Endodermal cell (in vitro differentiated cells): Measurements from ENCODE around the gene CACUL1. TPM values are rescaled to one million over a fixed set of nuclear protein-coding genes. Genes with fewer than 3 reads are reported as not detected.

Source experiments
- DNase-seq: peaks from one replicate; pipeline ENCODE4 v3.0.0-alpha.2; 2017
- H3K27ac ChIP-seq: 2 replicates; pipeline ENCODE4 v1.5.1; 2013; ENCODE audit warnings: mild to moderate bottlenecking, low read depth, low read length, moderate library complexity
- H3K27me3 ChIP-seq: 2 replicates; pipeline ENCODE4 v1.6.1; 2013; ENCODE audit warnings: mild to moderate bottlenecking, low read length, moderate library complexity; ENCODE audit not compliant: insufficient read depth, control insufficient read depth, poor library complexity, severe bottlenecking
- H3K36me3 ChIP-seq: 2 replicates; pipeline ENCODE4 v1.7.0; 2013; ENCODE audit warnings: mild to moderate bottlenecking, low read length, moderate library complexity; ENCODE audit not compliant: control insufficient read depth, insufficient read depth
- H3K4me1 ChIP-seq: one replicate; pipeline ENCODE4 v1.7.0; 2013; ENCODE audit warnings: low read length; ENCODE audit not compliant: control insufficient read depth, insufficient read depth
- H3K4me3 ChIP-seq: 2 replicates; pipeline ENCODE4 v1.5.1; 2013; ENCODE audit warnings: mild to moderate bottlenecking, low read length, moderate library complexity
- H3K9ac ChIP-seq: 2 replicates; pipeline ENCODE4 v1.6.1; 2013; ENCODE audit warnings: mild to moderate bottlenecking, low read length, moderate library complexity; ENCODE audit not compliant: poor library complexity, severe bottlenecking; ENCODE audit errors: extremely low read depth
- H3K9me3 ChIP-seq: 2 replicates; pipeline ENCODE4 v1.6.1; 2013; ENCODE audit warnings: mild to moderate bottlenecking, low read length, moderate library complexity; ENCODE audit not compliant: control insufficient read depth
- H3K27ac Mint-ChIP-seq: 2 replicates; pipeline ENCODE4 v1.8.0; 2020; ENCODE audit warnings: mixed read lengths
- H3K27me3 Mint-ChIP-seq: 2 replicates; pipeline ENCODE4 v1.8.0; 2021; ENCODE audit warnings: mild to moderate bottlenecking, mixed read lengths; ENCODE audit not compliant: insufficient read depth
- H3K36me3 Mint-ChIP-seq: 2 replicates; pipeline ENCODE4 v1.8.0; 2020; ENCODE audit warnings: low read depth, mixed read lengths
- H3K4me1 Mint-ChIP-seq: 2 replicates; pipeline ENCODE4 v1.8.0; 2020; ENCODE audit warnings: mixed read lengths
- H3K4me3 Mint-ChIP-seq: 2 replicates; pipeline ENCODE4 v1.8.0; 2020; ENCODE audit warnings: mild to moderate bottlenecking, moderate library complexity, mixed read lengths
- H3K9me3 Mint-ChIP-seq: 2 replicates; pipeline ENCODE4 v1.8.0; 2020; ENCODE audit warnings: mild to moderate bottlenecking, mixed read lengths
- CTCF ChIP-seq: fragments of 200-600 bp; sonication (generic); conservative IDR thresholded peaks from 2 replicates; pipeline ENCODE4 v1.5.0; 2021; ENCODE audit warnings: antibody characterized with exemption, mild to moderate bottlenecking
- WGBS, 2 experiments: methylation state at CpG; one replicate each; pipeline versions ENCODE4 v1.1.5 to v1.1.7; 2013; ENCODE audit warnings: missing lambda C conversion rate in 2 of 2, mixed read lengths in 1 of 2; ENCODE audit not compliant: insufficient coverage in 1 of 2, insufficient read length in 1 of 2; 5-methylcytosine and 5-hydroxymethylcytosine counted together
- total RNA-seq, 2 donors: library from RNA; stranded (reverse); fragmentation: NEBNext Ultra II Directional in 1 of 2; extraction: Animal tissue kit (Norgen Biotek cat#: 25700) in 1 of 2; gene quantifications; 2 replicates in 1 of 2; 3 replicates in 1 of 2; pipeline ENCODE4 v1.2.1, GENCODE V29; 2021

CACUL1 gene
- total RNA-seq, 2 donors from 2014 or later = 37.5 to 38.9 TPM

- no peak overlapping the region for H3K27ac Mint-ChIP-seq
- no peak overlapping the region for H3K4me3 Mint-ChIP-seq
- no peak for TF ChIP-seq CTCF
- no peaks in the 10 kb centered on the region for H3K9me3 Mint-ChIP-seq
- no peaks in the 10 kb centered on the region for H3K27me3 Mint-ChIP-seq
- H3K9ac ChIP-seq = no peak overlapping the region
- no peaks in the 10 kb centered on the region for H3K9me3 ChIP-seq
- no peak overlapping the region for H3K27ac ChIP-seq
- H3K36me3 ChIP-seq = peaks cover 86% of the 10 kb centered on the region
- peaks cover 4% of the 10 kb centered on the region for H3K4me1 Mint-ChIP-seq
- DNase-seq = no peak
- no peaks in the 10 kb centered on the region for H3K4me1 ChIP-seq
- no peak overlapping the region for H3K4me3 ChIP-seq
- H3K27me3 ChIP-seq = no peaks in the 10 kb centered on the region
- H3K36me3 Mint-ChIP-seq = peaks cover 44% of the 10 kb centered on the region
These were observed 67.3 kb downstream of the CACUL1 start for GRCh38 chr10:118687472-118687871.

- Histone ChIP-seq H3K27me3 (no peaks in the 10 kb centered on the region), H3K4me3 (no peak overlapping the region), H3K4me1 (no peaks in the 10 kb centered on the region), H3K9me3 (no peaks in the 10 kb centered on the region), H3K9ac (no peak overlapping the region), H3K27ac (no peak overlapping the region), H3K36me3 (peaks cover 71% of the 10 kb centered on the region)
- WGBS, 2 experiments = 95 to 97% methylated on average over 6 of the region's 6 CpGs
- TF ChIP-seq CTCF = no peak
- H3K9me3 Mint-ChIP-seq = no peaks in the 10 kb centered on the region
- H3K4me1 Mint-ChIP-seq = no peaks in the 10 kb centered on the region
- no peak overlapping the region for H3K4me3 Mint-ChIP-seq
- peaks cover 36% of the 10 kb centered on the region for H3K36me3 Mint-ChIP-seq
- no peak overlapping the region for H3K27ac Mint-ChIP-seq
- H3K27me3 Mint-ChIP-seq = no peaks in the 10 kb centered on the region
- DNase-seq = no peak
These were observed 72.2 kb downstream of the CACUL1 start for GRCh38 chr10:118682533-118682932.

GRCh38 chr10:118680197-118680596 lies 74.6 kb downstream of the CACUL1 start:
- WGBS, 2 experiments = no CpG with 5 or more reads among the region's 1 CpG
- Mint-ChIP-seq H3K4me3 (no peak overlapping the region), H3K4me1 (no peaks in the 10 kb centered on the region), H3K9me3 (no peaks in the 10 kb centered on the region), H3K36me3 (peaks cover 20% of the 10 kb centered on the region), H3K27me3 (no peaks in the 10 kb centered on the region), H3K27ac (no peak overlapping the region)
- Histone ChIP-seq H3K27me3 (no peaks in the 10 kb centered on the region), H3K4me3 (no peak overlapping the region), H3K27ac (no peak overlapping the region), H3K9me3 (no peaks in the 10 kb centered on the region), H3K36me3 (peaks cover 47% of the 10 kb centered on the region), H3K9ac (no peak overlapping the region), H3K4me1 (no peaks in the 10 kb centered on the region)
- no peak for TF ChIP-seq CTCF
- DNase-seq = no peak
